Activated CD4-positive, alpha-beta T cell treated with anti-CD3 and anti-CD28 coated beads for 1 hour (primary cell): ENCODE measurements around the gene CRADD.
"Not testable (repeated sequence)": the region's sequence is repeated elsewhere in the genome, so short reads cannot be mapped to it uniquely, and the experiment has no call there.

Source experiments
- DNase-seq: peaks from one replicate; pipeline ENCODE4 v3.0.0-alpha.2; 2020

The CRADD gene

GRCh38 chr12:93708952-93709351 lies 31.8 kb downstream of the CRADD start:
- DNase-seq, result no peak

GRCh38 chr12:93709386-93709785 lies 32.2 kb downstream of the CRADD start:
- DNase-seq, result no peak

- DNase-seq, result no peak
These were observed 33.4 kb downstream of the CRADD start for GRCh38 chr12:93710574-93710926.

DNA sequence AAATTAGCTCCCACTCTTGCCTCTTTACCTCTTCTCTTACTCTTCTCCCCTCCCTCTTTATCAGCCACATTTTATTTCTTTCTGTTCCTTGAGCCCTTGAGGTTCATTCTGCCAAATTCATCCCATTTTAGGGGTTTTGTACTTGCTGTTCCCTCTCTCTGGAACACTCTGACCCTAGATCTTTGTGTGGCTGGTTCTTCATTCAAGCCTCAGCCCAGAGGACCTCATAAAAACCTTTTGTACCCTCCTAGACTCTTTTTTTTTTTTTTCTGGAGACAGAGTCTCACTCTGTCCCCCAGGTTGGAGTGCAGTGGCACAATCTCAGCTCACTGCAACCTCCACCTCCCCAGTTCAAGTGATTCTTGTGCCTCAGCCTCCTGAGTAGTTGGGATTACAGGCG lies 34.3 kb downstream of the CRADD start:
- not testable (repeated sequence) for DNase-seq

DNA sequence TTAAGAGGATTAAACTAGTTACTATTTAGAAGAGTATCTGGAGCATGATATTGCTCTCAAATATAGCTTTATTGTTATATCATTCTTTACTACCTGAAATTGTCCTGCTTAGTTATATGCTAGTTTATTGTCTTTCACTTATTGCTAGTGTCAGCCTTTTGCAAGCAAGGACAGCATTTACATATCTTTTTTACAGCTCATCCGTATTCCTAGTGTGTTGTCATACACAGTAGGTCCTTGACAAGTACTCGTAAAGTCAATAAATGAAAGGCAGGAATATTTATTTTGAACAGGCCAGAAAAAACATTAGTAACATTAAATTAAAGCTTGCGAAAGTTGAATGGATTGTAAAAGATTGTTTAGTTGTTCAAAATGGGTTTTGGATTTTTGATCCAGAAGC lies 35.0 kb downstream of the CRADD start:
- no peak for DNase-seq

GRCh38 chr12:93713060-93713459 lies 35.9 kb downstream of the CRADD start:
- no peak for DNase-seq

DNA sequence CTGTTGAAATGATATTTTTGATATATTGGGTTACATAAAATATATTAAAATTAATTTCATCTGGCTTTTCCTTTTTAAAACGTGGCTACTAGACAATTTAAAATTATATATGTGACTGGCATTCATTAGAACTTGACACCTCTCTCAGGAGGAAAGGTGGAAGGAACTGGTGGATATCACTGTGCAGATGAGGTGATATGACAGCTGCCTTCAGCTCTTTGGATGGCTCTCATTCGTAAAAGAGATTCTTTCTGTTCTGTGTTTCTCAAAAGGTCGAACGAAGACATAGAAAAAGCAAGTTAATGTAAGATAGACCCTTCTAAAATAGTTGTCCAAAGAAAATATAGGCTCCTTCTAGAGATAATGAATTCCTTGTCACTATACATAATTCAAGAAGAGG lies 36.6 kb downstream of the CRADD start:
- DNase-seq, result no peak

DNA sequence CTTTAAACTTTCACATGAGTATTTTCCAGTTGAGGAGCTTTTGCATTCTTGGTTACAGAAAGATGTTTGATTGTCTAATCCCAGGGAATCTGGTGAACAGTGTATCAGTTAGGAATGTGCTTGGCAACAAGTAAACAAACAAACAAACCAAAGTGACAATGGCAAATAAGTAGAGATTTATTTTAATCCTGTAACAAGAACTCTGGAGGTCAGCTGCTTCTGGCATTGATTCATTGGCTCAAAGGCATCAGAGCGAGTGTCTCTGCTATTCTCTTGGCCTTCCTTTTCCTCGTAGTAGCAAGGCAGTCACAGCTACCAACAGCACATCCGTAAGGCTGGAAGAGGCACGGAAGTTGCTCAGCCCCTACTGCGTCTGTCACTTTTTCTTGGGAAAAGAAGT lies 37.2 kb downstream of the CRADD start:
- DNase-seq, result no peak

DNA sequence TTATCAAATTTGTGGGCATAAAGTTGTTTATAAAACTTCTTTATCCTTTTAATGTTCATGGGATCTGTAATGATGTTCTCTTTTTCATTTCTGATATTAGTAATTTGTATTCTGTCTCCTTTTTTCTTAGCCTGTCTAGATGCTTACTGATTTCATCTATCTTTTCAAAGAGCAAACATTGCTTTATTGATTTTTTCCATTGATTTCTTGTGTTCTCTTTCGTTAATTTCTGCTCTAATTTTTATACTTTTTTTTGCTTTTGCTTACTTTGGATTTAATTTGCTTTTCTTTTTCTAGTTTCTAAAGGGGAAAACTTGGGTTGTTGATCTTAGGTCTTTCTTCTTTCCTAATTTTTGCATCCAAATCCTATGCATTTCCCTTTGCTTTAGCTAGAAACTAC lies 42.5 kb downstream of the CRADD start:
- no peak for DNase-seq

DNA sequence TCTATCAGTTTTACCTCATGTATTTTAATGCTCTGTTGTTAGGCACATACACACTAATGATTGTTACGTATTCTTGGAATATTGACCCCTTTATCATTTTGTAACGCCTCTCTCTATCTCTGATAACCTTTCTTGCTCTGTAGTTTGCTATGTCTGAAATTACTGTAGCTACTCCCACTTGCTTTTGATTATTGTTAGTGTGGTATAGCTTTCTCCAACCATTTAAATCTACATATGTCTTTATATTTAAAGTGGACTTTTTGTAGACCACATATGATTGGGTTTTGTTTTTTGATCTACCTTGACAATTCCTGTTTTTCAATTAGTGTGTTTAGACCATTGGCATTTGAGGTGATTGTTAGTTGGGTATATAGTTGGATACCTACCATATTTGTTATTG lies 43.4 kb downstream of the CRADD start:
- DNase-seq, result no peak

DNA sequence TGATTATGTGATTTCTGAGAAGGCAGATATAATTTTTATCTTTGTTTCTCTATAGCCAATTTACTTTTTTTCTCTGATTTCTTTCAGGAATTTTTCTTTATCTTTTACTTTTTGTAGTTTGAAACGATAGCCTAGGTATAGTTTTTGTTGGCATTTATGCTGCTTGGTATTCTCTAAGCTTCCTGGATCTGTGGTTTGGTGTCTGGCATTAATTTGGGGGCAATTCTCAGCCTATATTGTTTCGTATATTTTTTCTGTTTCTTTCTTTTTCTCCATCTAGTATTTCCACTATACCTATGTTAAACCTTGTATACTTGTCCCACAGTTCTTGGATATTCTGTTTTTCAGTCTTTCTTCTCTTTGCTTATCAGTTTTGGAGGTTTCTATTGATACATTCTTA lies 45.0 kb downstream of the CRADD start:
- DNase-seq, result no peak

- no peak for DNase-seq
These were observed 45.8 kb downstream of the CRADD start for GRCh38 chr12:93722835-93723567.

GRCh38 chr12:93723568-93723930 lies 46.4 kb downstream of the CRADD start:
- no peak for DNase-seq

DNA sequence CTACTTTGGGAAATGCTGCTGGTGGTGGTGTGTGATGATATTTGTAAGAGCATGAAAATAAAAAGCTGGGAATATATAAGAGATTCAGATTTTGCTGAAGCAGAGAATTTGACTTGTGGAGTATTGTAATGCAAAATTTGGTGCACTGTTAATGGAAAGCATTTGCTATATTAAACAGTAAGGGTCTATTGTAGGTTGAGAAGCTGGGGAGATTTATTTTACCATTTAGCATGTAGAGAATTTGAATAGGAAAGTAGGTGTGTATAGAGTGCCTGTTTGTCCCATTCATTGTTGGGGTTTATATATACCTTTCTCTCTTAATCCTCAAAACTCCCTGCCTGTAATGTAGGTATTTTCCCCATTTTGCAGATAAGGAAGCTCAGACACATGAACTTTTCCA lies 48.4 kb downstream of the CRADD start:
- no peak for DNase-seq

- DNase-seq, result no peak
These were observed 50.1 kb downstream of the CRADD start for GRCh38 chr12:93727195-93727811.

DNA sequence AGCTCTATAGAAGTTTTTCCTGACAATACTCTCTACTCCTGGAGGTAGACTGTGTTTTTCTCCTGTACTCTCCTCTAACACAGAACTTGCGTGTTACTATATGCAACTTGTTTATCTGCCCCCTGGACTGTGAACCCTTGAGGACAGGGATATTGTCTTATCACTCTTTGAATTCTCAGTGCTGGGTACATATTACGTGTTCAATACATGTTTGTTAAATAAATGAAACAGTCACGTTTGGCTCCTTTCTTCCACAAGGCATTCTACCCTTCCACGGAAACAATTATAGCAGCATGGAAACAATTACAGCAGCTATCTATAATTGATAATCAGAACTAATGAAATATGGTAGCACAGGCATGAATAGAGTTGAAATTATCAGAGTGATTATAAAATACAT lies 50.7 kb downstream of the CRADD start:
- DNase-seq, result no peak

GRCh38 chr12:93729934-93730333 lies 52.8 kb downstream of the CRADD start:
- no peak for DNase-seq

GRCh38 chr12:93733358-93733757 lies 56.2 kb downstream of the CRADD start:
- no peak for DNase-seq

DNA sequence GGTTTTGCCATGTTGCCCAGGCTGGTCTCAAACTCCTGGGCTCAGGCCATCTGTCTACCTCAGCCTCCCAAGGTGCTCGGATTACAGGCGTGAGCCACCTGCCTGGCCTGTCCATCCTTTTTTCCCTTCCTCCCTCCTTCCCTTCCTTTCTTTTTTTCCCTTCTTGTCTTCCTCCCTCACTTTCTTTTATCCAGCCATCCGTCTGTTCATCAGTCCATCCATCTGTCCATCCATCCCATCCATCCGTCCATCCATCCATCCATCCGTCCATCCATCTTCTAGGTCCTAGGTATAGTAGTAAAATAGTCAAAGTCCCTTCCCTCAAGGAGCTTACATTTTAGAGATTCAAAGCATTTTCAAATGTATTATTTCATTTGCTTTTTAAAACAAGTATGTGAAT lies 56.8 kb downstream of the CRADD start:
- no peak for DNase-seq

DNA sequence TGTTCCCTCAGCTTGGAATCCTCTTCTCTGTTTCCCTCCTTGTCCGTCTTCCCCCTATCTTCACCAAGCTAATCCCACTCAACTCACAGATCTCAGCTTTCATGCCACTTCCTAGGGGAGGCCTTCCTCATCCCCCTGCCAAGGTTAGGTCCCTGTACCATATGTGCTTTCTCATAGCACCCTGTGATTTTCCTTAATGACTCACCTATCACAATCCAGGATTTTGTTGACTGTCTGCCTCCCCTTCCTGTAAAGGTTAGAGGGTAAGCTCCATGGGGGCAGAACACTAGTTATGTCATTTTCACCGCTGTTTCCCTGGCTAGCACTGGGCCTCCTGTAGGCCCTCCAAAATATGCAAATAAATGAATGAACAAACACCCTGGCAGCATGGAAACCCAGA lies 57.6 kb downstream of the CRADD start:
- no peak for DNase-seq

DNA sequence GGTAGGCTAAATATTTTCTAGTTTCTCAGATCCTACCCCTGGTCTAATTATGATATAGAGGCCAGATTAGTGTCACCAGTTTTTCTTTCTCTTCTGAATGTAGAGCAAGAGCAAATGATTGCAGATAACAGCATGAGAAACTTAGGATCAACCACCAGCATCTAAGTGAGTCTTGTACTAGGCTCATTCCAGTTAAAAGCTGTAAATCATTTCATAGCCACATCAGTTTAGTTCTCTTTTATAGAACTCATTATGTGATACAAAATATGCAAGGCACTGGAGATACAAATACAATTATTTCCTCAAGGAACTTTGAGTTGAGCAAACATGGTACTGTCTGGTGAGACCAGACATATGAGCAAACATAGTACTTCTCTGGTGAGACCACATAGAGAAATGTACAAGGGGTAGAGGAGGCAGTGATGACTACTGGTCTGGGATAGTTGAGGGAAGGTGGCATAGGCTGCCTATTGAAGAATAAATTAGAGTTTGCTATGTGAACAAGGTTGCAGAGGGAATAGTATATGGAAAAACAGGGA lies 59.5 kb downstream of the CRADD start:
- DNase-seq, result no peak

DNA sequence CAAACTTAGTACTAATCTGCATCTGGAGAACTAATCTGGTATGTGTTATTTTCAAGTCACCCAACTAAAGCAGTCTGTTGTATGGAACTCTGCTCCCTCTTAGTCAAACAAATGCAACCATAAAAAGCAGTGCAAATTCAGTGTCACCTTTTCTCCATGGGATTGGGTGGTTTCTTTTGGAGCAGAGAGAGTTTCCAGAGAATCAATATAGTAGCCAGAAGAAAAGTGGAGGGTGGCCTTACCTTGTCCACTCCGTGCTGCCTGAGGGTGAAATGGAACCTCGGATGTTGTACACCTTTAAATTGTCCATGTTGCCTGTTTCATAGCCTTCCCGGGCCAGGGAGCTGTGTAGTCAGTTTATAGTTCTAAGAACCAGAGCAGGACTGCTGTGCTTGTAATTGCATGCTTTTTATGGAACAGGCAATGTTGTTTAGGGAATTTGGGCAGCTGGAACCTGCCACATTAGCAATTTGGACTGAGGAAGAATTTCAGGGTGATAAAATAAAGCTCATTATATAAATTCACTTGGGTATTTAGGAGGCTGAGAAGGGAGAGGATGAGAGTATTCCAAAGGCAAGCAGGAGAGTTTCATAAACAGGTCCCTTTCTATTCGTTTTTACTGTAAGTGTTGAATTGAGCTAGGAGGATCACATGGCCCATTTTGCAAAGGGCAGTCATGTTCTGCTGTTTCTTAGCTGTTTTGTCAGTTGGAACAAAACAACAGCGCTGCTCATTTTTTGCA lies 60.5 kb downstream of the CRADD start:
- DNase-seq, result no peak

GRCh38 chr12:93738199-93739058 lies 61.3 kb downstream of the CRADD start:
- no peak for DNase-seq
